DOHH2 (cell line): ENCODE measurements around the gene CYP26B1.

Experiments
- CTCF ChIP-seq: fragments of 200-600 bp; sonication (generic); IDR thresholded peaks from one replicate; pipeline ENCODE4 v1.5.1; 2014; ENCODE audit warnings: antibody characterized with exemption, mild to moderate bottlenecking, low read depth, low read length; ENCODE audit not compliant: poor library complexity, severe bottlenecking
- EZH2phosphoT487 ChIP-seq: fragments of 200-600 bp; sonication (generic); IDR thresholded peaks from 2 replicates; pipeline ENCODE4 v1.6.1; 2017; ENCODE audit warnings: borderline replicate concordance, mild to moderate bottlenecking, antibody characterized with exemption, low read length, moderate library complexity, mixed read lengths

DNA sequence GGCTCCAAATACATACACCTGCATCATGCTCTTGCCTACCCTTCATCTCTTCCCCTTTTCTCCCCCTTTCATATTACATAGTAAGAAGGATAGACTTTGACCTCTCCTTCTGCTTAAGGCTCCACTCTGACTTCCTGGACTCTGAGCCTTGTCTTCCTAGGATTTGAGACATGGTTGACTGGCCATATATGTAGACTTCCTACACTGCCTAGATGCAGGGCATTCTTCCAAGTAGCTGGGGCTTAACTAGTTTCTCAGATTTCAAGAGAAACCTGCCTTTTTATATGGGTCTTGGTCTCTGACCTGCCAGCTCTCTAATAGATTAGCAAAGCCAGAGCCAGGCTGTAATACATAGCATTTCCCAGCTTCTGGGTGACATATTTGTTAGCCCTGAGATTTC, 35.4 kb upstream of the CYP26B1 start:
- TF ChIP-seq CTCF: no peak
- no peak for TF ChIP-seq EZH2phosphoT487
